ENCODE data around the gene ADORA1. TPM values are rescaled to one million over a fixed set of nuclear protein-coding genes. Genes with fewer than 3 reads are reported as not detected.

ADORA1 gene
- total RNA-seq, 1 donor from 2014 or later: 2.1 TPM

- H3K27me3 ChIP-seq (ENCODE audit: control insufficient read depth in 3 of 3, insufficient read depth in 3 of 3, low read length in 3 of 3): no peaks in the 10 kb centered on the region
- H3K4me1 ChIP-seq (ENCODE audit: control insufficient read depth in 3 of 3, insufficient read depth in 3 of 3, low read length in 3 of 3): no peaks in the 10 kb centered on the region
- no peaks in the 10 kb centered on the region for H3K36me3 ChIP-seq (ENCODE audit: control insufficient read depth in 3 of 3, insufficient read depth in 3 of 3, low read length in 3 of 3)
- no peaks in the 10 kb centered on the region for H3K9me3 ChIP-seq (ENCODE audit: control insufficient read depth in 3 of 3, low read length in 3 of 3)
- H3K27ac ChIP-seq (ENCODE audit: low read depth, low read length): no peak overlapping the region
- H3K4me3 ChIP-seq (ENCODE audit: low read length in 3 of 3): no peak overlapping the region
- no peak overlapping the region for H3K9ac ChIP-seq (ENCODE audit: low read depth in 1 of 3, low read length in 3 of 3)
Observed at GRCh38 chr1:203147376-203147775, 19.9 kb downstream of the ADORA1 start.

- Histone ChIP-seq H3K36me3 (ENCODE audit: control insufficient read depth in 3 of 3, insufficient read depth in 3 of 3, low read length in 3 of 3) (no peaks in the 10 kb centered on the region), H3K4me1 (ENCODE audit: control insufficient read depth in 3 of 3, insufficient read depth in 3 of 3, low read length in 3 of 3) (no peaks in the 10 kb centered on the region), H3K27me3 (ENCODE audit: control insufficient read depth in 3 of 3, insufficient read depth in 3 of 3, low read length in 3 of 3) (no peaks in the 10 kb centered on the region), H3K9me3 (ENCODE audit: control insufficient read depth in 3 of 3, low read length in 3 of 3) (no peaks in the 10 kb centered on the region), H3K9ac (ENCODE audit: low read depth in 1 of 3, low read length in 3 of 3) (no peak overlapping the region), H3K27ac (ENCODE audit: low read depth, low read length) (no peak overlapping the region), H3K4me3 (ENCODE audit: low read length in 3 of 3) (no peak overlapping the region)
Observed at GRCh38 chr1:203148127-203148526, 20.6 kb downstream of the ADORA1 start.

- Histone ChIP-seq H3K27me3 (ENCODE audit: control insufficient read depth in 3 of 3, insufficient read depth in 3 of 3, low read length in 3 of 3) (no peaks in the 10 kb centered on the region), H3K9me3 (ENCODE audit: control insufficient read depth in 3 of 3, low read length in 3 of 3) (no peaks in the 10 kb centered on the region), H3K36me3 (ENCODE audit: control insufficient read depth in 3 of 3, insufficient read depth in 3 of 3, low read length in 3 of 3) (no peaks in the 10 kb centered on the region), H3K9ac (ENCODE audit: low read depth in 1 of 3, low read length in 3 of 3) (no peak overlapping the region), H3K27ac (ENCODE audit: low read depth, low read length) (no peak overlapping the region), H3K4me3 (ENCODE audit: low read length in 3 of 3) (no peak overlapping the region), H3K4me1 (ENCODE audit: control insufficient read depth in 3 of 3, insufficient read depth in 3 of 3, low read length in 3 of 3) (no peaks in the 10 kb centered on the region)
Observed at GRCh38 chr1:203148579-203148978, 21.1 kb downstream of the ADORA1 start.

- Histone ChIP-seq H3K4me1 (ENCODE audit: control insufficient read depth in 3 of 3, insufficient read depth in 3 of 3, low read length in 3 of 3) (no peaks in the 10 kb centered on the region), H3K27ac (ENCODE audit: low read depth, low read length) (no peak overlapping the region)
Observed at GRCh38 chr1:203149188-203149840, 21.8 kb downstream of the ADORA1 start.

GRCh38 chr1:203150511-203151297, 23.2 kb downstream of the ADORA1 start:
- Histone ChIP-seq H3K9ac (ENCODE audit: low read depth in 1 of 3, low read length in 3 of 3) (no peak overlapping the region), H3K9me3 (ENCODE audit: control insufficient read depth in 3 of 3, low read length in 3 of 3) (no peaks in the 10 kb centered on the region), H3K27me3 (ENCODE audit: control insufficient read depth in 3 of 3, insufficient read depth in 3 of 3, low read length in 3 of 3) (no peaks in the 10 kb centered on the region), H3K4me1 (ENCODE audit: control insufficient read depth in 3 of 3, insufficient read depth in 3 of 3, low read length in 3 of 3) (no peaks in the 10 kb centered on the region), H3K4me3 (ENCODE audit: low read length in 3 of 3) (no peak overlapping the region), H3K27ac (ENCODE audit: low read depth, low read length) (no peak overlapping the region), H3K36me3 (ENCODE audit: control insufficient read depth in 3 of 3, insufficient read depth in 3 of 3, low read length in 3 of 3) (no peaks in the 10 kb centered on the region)

More at GRCh38 chr1:203149188-203149840, 21.8 kb downstream of the ADORA1 start:
- Histone ChIP-seq H3K27me3 (ENCODE audit: control insufficient read depth in 3 of 3, insufficient read depth in 3 of 3, low read length in 3 of 3) (no peaks in the 10 kb centered on the region), H3K9ac (ENCODE audit: low read depth in 1 of 3, low read length in 3 of 3) (no peak overlapping the region), H3K36me3 (ENCODE audit: control insufficient read depth in 3 of 3, insufficient read depth in 3 of 3, low read length in 3 of 3) (no peaks in the 10 kb centered on the region), H3K4me3 (ENCODE audit: low read length in 3 of 3) (no peak overlapping the region), H3K9me3 (ENCODE audit: control insufficient read depth in 3 of 3, low read length in 3 of 3) (no peaks in the 10 kb centered on the region)

GRCh38 chr1:203151362-203152157, 24.0 kb downstream of the ADORA1 start:
- H3K36me3 ChIP-seq (ENCODE audit: control insufficient read depth in 3 of 3, insufficient read depth in 3 of 3, low read length in 3 of 3): no peaks in the 10 kb centered on the region
- no peaks in the 10 kb centered on the region for H3K27me3 ChIP-seq (ENCODE audit: control insufficient read depth in 3 of 3, insufficient read depth in 3 of 3, low read length in 3 of 3)
- H3K4me1 ChIP-seq (ENCODE audit: control insufficient read depth in 3 of 3, insufficient read depth in 3 of 3, low read length in 3 of 3): no peaks in the 10 kb centered on the region
- no peaks in the 10 kb centered on the region for H3K9me3 ChIP-seq (ENCODE audit: control insufficient read depth in 3 of 3, low read length in 3 of 3)
- no peak overlapping the region for H3K4me3 ChIP-seq (ENCODE audit: low read length in 3 of 3)
- no peak overlapping the region for H3K27ac ChIP-seq (ENCODE audit: low read depth, low read length)
- no peak overlapping the region for H3K9ac ChIP-seq (ENCODE audit: low read depth in 1 of 3, low read length in 3 of 3)

GRCh38 chr1:203152158-203153034, 24.9 kb downstream of the ADORA1 start:
- Histone ChIP-seq H3K9me3 (ENCODE audit: control insufficient read depth in 3 of 3, low read length in 3 of 3) (no peaks in the 10 kb centered on the region), H3K9ac (ENCODE audit: low read depth in 1 of 3, low read length in 3 of 3) (no peak overlapping the region), H3K36me3 (ENCODE audit: control insufficient read depth in 3 of 3, insufficient read depth in 3 of 3, low read length in 3 of 3) (no peaks in the 10 kb centered on the region), H3K27me3 (ENCODE audit: control insufficient read depth in 3 of 3, insufficient read depth in 3 of 3, low read length in 3 of 3) (no peaks in the 10 kb centered on the region), H3K4me3 (ENCODE audit: low read length in 3 of 3) (no peak overlapping the region), H3K27ac (ENCODE audit: low read depth, low read length) (no peak overlapping the region), H3K4me1 (ENCODE audit: control insufficient read depth in 3 of 3, insufficient read depth in 3 of 3, low read length in 3 of 3) (no peaks in the 10 kb centered on the region)

- H3K9ac ChIP-seq (ENCODE audit: low read depth in 1 of 3, low read length in 3 of 3): no peak overlapping the region
- no peak overlapping the region for H3K4me3 ChIP-seq (ENCODE audit: low read length in 3 of 3)
- no peaks in the 10 kb centered on the region for H3K9me3 ChIP-seq (ENCODE audit: control insufficient read depth in 3 of 3, low read length in 3 of 3)
- H3K36me3 ChIP-seq (ENCODE audit: control insufficient read depth in 3 of 3, insufficient read depth in 3 of 3, low read length in 3 of 3): no peaks in the 10 kb centered on the region
- H3K27ac ChIP-seq (ENCODE audit: low read depth, low read length): no peak overlapping the region
- H3K27me3 ChIP-seq (ENCODE audit: control insufficient read depth in 3 of 3, insufficient read depth in 3 of 3, low read length in 3 of 3): peaks cover 0 to 3% (median 0%) of the 10 kb centered on the region in 3 donors
- H3K4me1 ChIP-seq (ENCODE audit: control insufficient read depth in 3 of 3, insufficient read depth in 3 of 3, low read length in 3 of 3): no peaks in the 10 kb centered on the region
Observed at GRCh38 chr1:203153051-203153988, 25.8 kb downstream of the ADORA1 start.
